ENCODE measurements around the gene UBA6.

GRCh38 chr4:67659065-67659464, 41.9 kb downstream of the UBA6 start:
- no peak for TF ChIP-seq CTCF (IDR thresholded peaks at IDR 0.05; ENCODE audit: borderline replicate concordance, extremely low read depth, low read length, poor library complexity, severe bottlenecking)
- TF ChIP-seq EZH2 (IDR thresholded peaks at IDR 0.05; ENCODE audit: borderline replicate concordance, low read depth, low read length, severe bottlenecking), result no peak
